Measurements from ENCODE around the gene STPG3.
"Not testable (repeated sequence)": the region's sequence is repeated elsewhere in the genome, so short reads cannot be mapped to it uniquely, and the experiment has no call there.

Gene STPG3

DNA sequence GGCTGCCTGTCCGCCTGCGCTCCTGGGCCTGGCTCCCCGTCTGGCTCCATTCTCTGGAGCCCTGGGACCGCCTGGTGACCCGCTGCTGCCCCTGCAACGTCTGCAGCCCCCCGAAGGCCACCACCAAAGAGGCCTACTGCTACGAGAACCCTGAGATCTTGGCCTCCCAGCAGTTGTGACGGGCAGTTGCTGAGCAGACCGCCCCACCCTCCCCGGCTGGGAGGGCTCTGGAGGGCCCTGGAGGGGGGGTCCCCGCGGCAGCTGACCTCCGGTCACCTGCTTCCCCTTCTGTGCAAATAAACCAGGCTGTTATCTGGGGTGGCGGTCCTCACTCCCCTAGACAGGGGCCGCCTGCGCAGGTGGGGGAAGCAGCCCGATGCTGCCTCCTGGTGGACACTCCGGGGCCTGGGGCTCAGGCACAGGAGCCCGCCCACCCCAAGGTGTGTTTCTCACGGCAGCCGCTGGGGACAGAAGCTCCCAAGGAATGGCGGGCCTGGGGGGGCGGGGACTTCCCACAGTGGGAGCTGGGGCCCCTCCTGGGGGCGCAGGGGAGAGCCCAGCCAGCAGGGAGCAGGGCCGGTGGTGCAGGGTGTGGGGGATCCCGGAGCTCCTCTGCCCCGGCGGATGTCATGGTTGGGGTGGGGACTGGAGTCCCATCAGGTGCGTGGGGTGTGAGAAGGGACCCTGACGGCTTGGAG is 14.7 kb upstream of the STPG3 start:
- no peaks in the 10 kb centered on the region for H3K36me3 ChIP-seq (ENCODE audit: control insufficient read depth, insufficient read depth, low read length, severe bottlenecking)
- H3K9me3 ChIP-seq (ENCODE audit: control insufficient read depth, low read length), result no peaks in the 10 kb centered on the region
- peaks cover 19% of the 10 kb centered on the region for H3K4me1 ChIP-seq (ENCODE audit: control insufficient read depth, insufficient read depth, low read length)
- H3K27me3 ChIP-seq (replicated peaks; ENCODE audit: control insufficient read depth, insufficient read depth, low read length), result peaks cover 13% of the 10 kb centered on the region
- no peak overlapping the region for H3K4me3 ChIP-seq (ENCODE audit: low read length)
- H3K9ac ChIP-seq (ENCODE audit: low read length), result no peak overlapping the region
- DNase-seq (ENCODE audit: low read depth), result peak; percentile 89

DNA sequence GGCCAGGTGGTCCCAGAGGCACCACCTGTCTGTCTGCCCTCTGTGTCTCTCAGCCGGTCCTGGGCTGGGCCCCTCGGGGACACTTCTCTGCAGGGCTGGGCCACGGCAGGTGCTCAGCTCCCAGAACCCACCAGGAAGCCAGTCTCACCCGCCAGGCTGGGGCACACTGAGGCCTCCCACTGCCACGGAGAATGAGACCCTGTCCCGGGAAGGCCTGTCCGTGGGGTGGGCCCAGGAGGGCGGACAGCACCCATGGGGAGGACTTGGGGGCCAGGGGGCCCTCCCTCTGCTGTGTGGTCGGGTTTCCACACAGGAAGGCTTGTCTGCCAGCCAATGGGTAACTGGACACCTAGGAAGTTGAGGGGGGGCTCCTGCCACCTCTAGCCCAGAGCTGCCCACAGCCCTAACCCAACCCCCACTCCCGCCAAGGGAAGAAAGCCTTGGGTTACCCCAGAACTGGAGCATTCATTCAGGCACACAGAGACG is 14.1 kb upstream of the STPG3 start:
- no peak overlapping the region for H3K9ac ChIP-seq (ENCODE audit: low read length)
- H3K9me3 ChIP-seq (ENCODE audit: control insufficient read depth, low read length), result no peaks in the 10 kb centered on the region
- no peak overlapping the region for H3K4me3 ChIP-seq (ENCODE audit: low read length)
- H3K4me1 ChIP-seq (ENCODE audit: control insufficient read depth, insufficient read depth, low read length), result peaks cover 19% of the 10 kb centered on the region
- no peak for DNase-seq (ENCODE audit: low read depth)
- H3K27me3 ChIP-seq (replicated peaks; ENCODE audit: control insufficient read depth, insufficient read depth, low read length), result peaks cover 7% of the 10 kb centered on the region
- peaks cover under 1% of the 10 kb centered on the region for H3K36me3 ChIP-seq (ENCODE audit: control insufficient read depth, insufficient read depth, low read length, severe bottlenecking)

DNA sequence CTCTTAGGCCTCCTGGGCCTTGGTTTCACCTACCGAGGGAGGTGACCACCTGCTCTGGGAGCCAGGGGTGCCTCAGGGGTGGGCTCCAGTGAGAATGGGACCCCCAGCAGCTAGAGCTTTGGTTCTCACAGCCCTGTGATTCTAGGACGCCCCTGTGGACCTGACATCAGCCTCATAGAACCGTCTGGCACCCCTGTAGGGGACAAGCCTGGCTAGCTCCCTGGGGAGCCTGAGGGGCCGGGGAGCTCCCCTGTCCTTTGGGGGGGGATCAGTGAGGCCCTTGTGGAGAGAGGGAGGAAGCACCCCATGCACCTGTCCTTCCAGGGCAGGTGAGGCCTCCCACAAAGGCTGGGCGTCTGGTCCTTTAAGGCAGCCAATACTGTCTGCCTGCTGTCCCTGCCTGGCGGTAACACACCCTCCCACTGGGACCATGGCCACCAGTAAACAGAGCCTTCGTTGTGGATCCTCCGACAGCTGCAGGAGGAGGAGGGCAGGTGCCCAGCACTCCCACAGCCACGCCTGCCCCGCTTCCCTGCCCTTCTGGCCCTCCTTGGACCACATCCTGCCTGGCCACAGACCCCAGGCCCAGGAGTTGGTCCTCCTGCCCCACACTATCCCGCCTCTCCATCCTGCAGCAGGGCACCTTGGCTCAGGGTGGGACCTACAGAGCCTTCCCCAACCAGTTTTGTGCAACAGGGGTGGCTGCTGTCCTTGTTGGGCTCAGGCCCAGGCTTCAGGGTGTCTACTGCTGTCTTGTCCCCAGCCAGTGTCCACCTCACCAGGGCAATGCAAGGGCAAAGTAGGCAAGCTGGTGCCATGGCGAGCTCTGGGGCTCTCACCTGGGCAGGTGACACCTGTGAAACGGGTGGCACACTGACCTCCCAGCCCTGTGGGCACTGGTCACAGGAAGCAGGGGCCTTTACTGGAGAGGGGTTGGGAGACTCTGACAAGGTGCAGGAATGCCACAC is 13.0 kb upstream of the STPG3 start:
- Histone ChIP-seq H3K4me3 (ENCODE audit: low read length) (no peak overlapping the region), H3K27me3 (replicated peaks; ENCODE audit: control insufficient read depth, insufficient read depth, low read length) (peaks cover 6% of the 10 kb centered on the region), H3K9me3 (ENCODE audit: control insufficient read depth, low read length) (no peaks in the 10 kb centered on the region), H3K9ac (ENCODE audit: low read length) (peak overlapping the region; percentile 36), H3K36me3 (ENCODE audit: control insufficient read depth, insufficient read depth, low read length, severe bottlenecking) (peaks cover 11% of the 10 kb centered on the region), H3K4me1 (ENCODE audit: control insufficient read depth, insufficient read depth, low read length) (peaks cover 29% of the 10 kb centered on the region)
- DNase-seq (ENCODE audit: low read depth), result no peak

- H3K9me3 ChIP-seq (ENCODE audit: control insufficient read depth, low read length); H3K27me3 ChIP-seq (replicated peaks; ENCODE audit: control insufficient read depth, insufficient read depth, low read length); DNase-seq (ENCODE audit: low read depth): not testable (repeated sequence)
- H3K9ac ChIP-seq (ENCODE audit: low read length), result peak overlapping the region; percentile 91
- peaks cover 33% of the 10 kb centered on the region for H3K4me1 ChIP-seq (ENCODE audit: control insufficient read depth, insufficient read depth, low read length)
- H3K4me3 ChIP-seq (ENCODE audit: low read length), result peak overlapping the region; percentile 86
- peaks cover 18% of the 10 kb centered on the region for H3K36me3 ChIP-seq (ENCODE audit: control insufficient read depth, insufficient read depth, low read length, severe bottlenecking)
These were observed 11.4 kb upstream of the STPG3 start for GRCh38 chr9:137239541-137240200.

GRCh38 chr9:137240318-137240840 is 10.7 kb upstream of the STPG3 start:
- Histone ChIP-seq H3K27me3 (replicated peaks; ENCODE audit: control insufficient read depth, insufficient read depth, low read length) (peaks cover 5% of the 10 kb centered on the region), H3K36me3 (ENCODE audit: control insufficient read depth, insufficient read depth, low read length, severe bottlenecking) (peaks cover 18% of the 10 kb centered on the region), H3K9ac (ENCODE audit: low read length) (peak overlapping the region; percentile 91), H3K4me1 (ENCODE audit: control insufficient read depth, insufficient read depth, low read length) (peaks cover 33% of the 10 kb centered on the region), H3K9me3 (ENCODE audit: control insufficient read depth, low read length) (no peaks in the 10 kb centered on the region), H3K4me3 (ENCODE audit: low read length) (peak overlapping the region; percentile 86)
- peak; percentile 91 for DNase-seq (ENCODE audit: low read depth)

DNA sequence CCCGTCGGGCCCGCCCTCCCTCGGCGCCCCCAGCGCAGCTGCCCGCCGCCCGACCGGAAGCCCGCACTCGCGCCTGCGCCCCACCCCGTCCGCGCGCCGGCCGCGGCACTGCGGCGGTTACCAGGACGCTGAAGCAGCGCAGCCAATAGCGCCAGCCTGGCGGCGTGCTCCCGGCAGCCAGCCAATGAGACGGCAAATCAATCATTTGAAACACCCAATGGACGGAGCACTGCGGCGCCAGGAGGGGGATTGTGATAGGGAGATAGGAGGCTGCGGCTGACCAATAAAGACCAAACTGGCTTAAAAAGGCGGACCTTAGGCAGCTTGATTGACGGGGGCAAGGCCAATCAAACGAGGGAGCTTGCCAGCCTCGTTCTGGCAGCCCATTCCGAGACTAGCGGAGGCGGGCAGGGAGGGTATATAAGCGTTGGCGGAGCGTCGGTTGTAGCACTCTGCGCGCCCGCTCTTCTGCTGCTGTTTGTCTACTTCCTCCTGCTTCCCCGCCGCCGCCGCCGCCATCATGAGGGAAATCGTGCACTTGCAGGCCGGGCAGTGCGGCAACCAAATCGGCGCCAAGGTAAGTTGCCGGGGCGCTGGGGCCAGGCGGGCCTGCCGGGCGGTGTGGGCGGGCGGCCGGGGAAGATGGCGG is 10.1 kb upstream of the STPG3 start, which contains the start of gene TUBB4B:
TUBB4B (plus strand) TSS at position 447 of the 649 bp plus-strand sequence; CDS start at position 521, 74 bp downstream.
- peak; percentile 99 for DNase-seq (ENCODE audit: low read depth)
- H3K4me1 ChIP-seq (ENCODE audit: control insufficient read depth, insufficient read depth, low read length), result peaks cover 31% of the 10 kb centered on the region
- peaks cover 18% of the 10 kb centered on the region for H3K36me3 ChIP-seq (ENCODE audit: control insufficient read depth, insufficient read depth, low read length, severe bottlenecking)
- H3K4me3 ChIP-seq (ENCODE audit: low read length), result peak within 1 kb of the TSS; percentile 91
- peaks cover 2% of the 10 kb centered on the region for H3K27me3 ChIP-seq (replicated peaks; ENCODE audit: control insufficient read depth, insufficient read depth, low read length)
- H3K9me3 ChIP-seq (ENCODE audit: control insufficient read depth, low read length), result no peaks in the 10 kb centered on the region
- H3K9ac ChIP-seq (ENCODE audit: low read length), result peak within 1 kb of the TSS; percentile 93

- peak overlapping the region; percentile 91 for H3K4me3 ChIP-seq (ENCODE audit: low read length)
- peaks cover 18% of the 10 kb centered on the region for H3K36me3 ChIP-seq (ENCODE audit: control insufficient read depth, insufficient read depth, low read length, severe bottlenecking)
- H3K9ac ChIP-seq (ENCODE audit: low read length), result peak overlapping the region; percentile 93
- peak; percentile 83 for DNase-seq (ENCODE audit: low read depth)
- peaks cover 26% of the 10 kb centered on the region for H3K4me1 ChIP-seq (ENCODE audit: control insufficient read depth, insufficient read depth, low read length)
- peaks cover 2% of the 10 kb centered on the region for H3K27me3 ChIP-seq (replicated peaks; ENCODE audit: control insufficient read depth, insufficient read depth, low read length)
- no peaks in the 10 kb centered on the region for H3K9me3 ChIP-seq (ENCODE audit: control insufficient read depth, low read length)
These were observed 9.4 kb upstream of the STPG3 start for GRCh38 chr9:137241490-137242268.

GRCh38 chr9:137242269-137243203 is 8.6 kb upstream of the STPG3 start:
- no peak for DNase-seq (ENCODE audit: low read depth)
- peak overlapping the region; percentile 93 for H3K9ac ChIP-seq (ENCODE audit: low read length)
- peaks cover 18% of the 10 kb centered on the region for H3K36me3 ChIP-seq (ENCODE audit: control insufficient read depth, insufficient read depth, low read length, severe bottlenecking)
- peaks cover 2% of the 10 kb centered on the region for H3K27me3 ChIP-seq (replicated peaks; ENCODE audit: control insufficient read depth, insufficient read depth, low read length)
- no peaks in the 10 kb centered on the region for H3K9me3 ChIP-seq (ENCODE audit: control insufficient read depth, low read length)
- H3K4me1 ChIP-seq (ENCODE audit: control insufficient read depth, insufficient read depth, low read length), result peaks cover 23% of the 10 kb centered on the region
- H3K4me3 ChIP-seq (ENCODE audit: low read length), result peak overlapping the region; percentile 91

GRCh38 chr9:137243266-137243625 is 7.8 kb upstream of the STPG3 start:
- H3K9me3 ChIP-seq (ENCODE audit: control insufficient read depth, low read length); H3K27me3 ChIP-seq (replicated peaks; ENCODE audit: control insufficient read depth, insufficient read depth, low read length); DNase-seq (ENCODE audit: low read depth); H3K4me3 ChIP-seq (ENCODE audit: low read length): not testable (repeated sequence)
- Histone ChIP-seq H3K4me1 (ENCODE audit: control insufficient read depth, insufficient read depth, low read length) (peaks cover 23% of the 10 kb centered on the region), H3K36me3 (ENCODE audit: control insufficient read depth, insufficient read depth, low read length, severe bottlenecking) (peaks cover 18% of the 10 kb centered on the region), H3K9ac (ENCODE audit: low read length) (peak overlapping the region; percentile 10)
